Natural killer cell (primary cell): ENCODE results near the gene PHACTR3. TPM values are rescaled to one million over a fixed set of nuclear protein-coding genes. Genes with fewer than 3 reads are reported as not detected.

Experiments
- ATAC-seq, 3 donors: fragments of 150-1000 bp in 2 of 3; fragments of 200-7000 bp in 1 of 3; cut with Tn5 transposase; 1 replicate in 1 of 3; 2 replicates in 2 of 3; pipeline ENCODE4 v1.10.0; 2021; ENCODE audit warnings: mild to moderate bottlenecking in 2 of 3, moderate library complexity in 2 of 3
- DNase-seq, 2 donors: peaks; one replicate each; pipeline versions ENCODE4 v3.0.0 to v3.0.0-alpha.2; 2013 to 2021; ENCODE audit warnings: mixed read lengths in 1 of 2
- H3K27ac ChIP-seq: one replicate; pipeline ENCODE4 v1.5.1; 2013; ENCODE audit warnings: mild to moderate bottlenecking, low read length
- H3K27me3 ChIP-seq: one replicate; pipeline ENCODE4 v1.6.1; 2013; ENCODE audit warnings: low read length; ENCODE audit not compliant: control insufficient read depth, insufficient read depth
- H3K36me3 ChIP-seq: one replicate; pipeline ENCODE4 v1.6.1; 2013; ENCODE audit warnings: low read length; ENCODE audit not compliant: control insufficient read depth, insufficient read depth
- H3K4me1 ChIP-seq: one replicate; pipeline ENCODE4 v1.6.1; 2013; ENCODE audit warnings: low read length; ENCODE audit not compliant: control insufficient read depth, insufficient read depth
- H3K4me3 ChIP-seq: one replicate; pipeline ENCODE4 v1.5.1; 2013; ENCODE audit warnings: low read length
- H3K9me3 ChIP-seq: one replicate; pipeline ENCODE4 v1.6.1; 2013; ENCODE audit warnings: low read length; ENCODE audit not compliant: control insufficient read depth, insufficient read depth
- H3K27ac Mint-ChIP-seq, 2 donors: one replicate each; pipeline ENCODE4 v1.8.0; 2022; ENCODE audit warnings: mild to moderate bottlenecking in 2 of 2, mixed read lengths in 2 of 2, moderate library complexity in 1 of 2
- H3K27me3 Mint-ChIP-seq, 2 donors: one replicate each; pipeline ENCODE4 v1.8.0; 2022; ENCODE audit warnings: low read depth in 2 of 2, mixed read lengths in 2 of 2
- H3K36me3 Mint-ChIP-seq: one replicate; pipeline ENCODE4 v1.8.0; 2022; ENCODE audit warnings: mixed read lengths
- H3K4me1 Mint-ChIP-seq, 2 donors: one replicate each; pipeline ENCODE4 v1.8.0; 2022; ENCODE audit warnings: mixed read lengths in 2 of 2
- H3K4me3 Mint-ChIP-seq: one replicate; pipeline ENCODE4 v1.8.0; 2022; ENCODE audit warnings: mild to moderate bottlenecking, moderate library complexity, mixed read lengths
- H3K9me3 Mint-ChIP-seq, 2 donors: one replicate each; pipeline ENCODE4 v1.8.0; 2022; ENCODE audit warnings: mixed read lengths in 2 of 2
- CTCF ChIP-seq: fragments of 200-600 bp; IDR thresholded peaks from one replicate; pipeline ENCODE4 v1.8.0; 2022; ENCODE audit warnings: antibody characterized with exemption
- WGBS: methylation state at CpG from one replicate; pipeline ENCODE4 v1.1.7; 2013; ENCODE audit warnings: missing lambda C conversion rate; ENCODE audit not compliant: insufficient coverage; 5-methylcytosine and 5-hydroxymethylcytosine counted together
- intact Hi-C: fragments of 100-400 bp; cut with micrococcal nuclease; formaldehyde crosslinking; loops from one replicate; pipeline ENCODE4 v1.14.2; 2022
- total RNA-seq, 4 donors: library from RNA; stranded (reverse); fragments of 120-200 nt in 1 of 4; gene quantifications; one replicate each; pipeline versions ENCODE4 v1.2.3 to v1.2.4, GENCODE V29; 2013 to 2022

PHACTR3 gene
- total RNA-seq, 3 donors from 2014 or later (not counting 1 experiment from before 2014, with no cell fraction given), result not detected

- ATAC-seq (no peak), DNase-seq (no peak)
- Histone ChIP-seq H3K9me3 (no peaks in the 10 kb centered on the region), H3K27ac (no peak overlapping the region), H3K36me3 (no peaks in the 10 kb centered on the region), H3K4me3 (no peak overlapping the region), H3K4me1 (peaks cover 3% of the 10 kb centered on the region), H3K27me3 (no peaks in the 10 kb centered on the region)
- Mint-ChIP-seq H3K4me1 (peaks cover 2 to 4% of the 10 kb centered on the region in 2 donors), H3K27ac (no peak overlapping the region), H3K27me3 (peaks cover 3 to 11% of the 10 kb centered on the region in 2 donors), H3K36me3 (no peaks in the 10 kb centered on the region), H3K9me3 (no peaks in the 10 kb centered on the region), H3K4me3 (no peak overlapping the region)
- WGBS, result 84% methylated on average over 23 of the region's 23 CpGs
- intact Hi-C loops, result no loop called here
- TF ChIP-seq CTCF, result no peak
These were observed 37.5 kb upstream of the PHACTR3 start for GRCh38 chr20:59566631-59567524.

- peaks cover 5 to 8% of the 10 kb centered on the region in 2 donors for H3K4me1 Mint-ChIP-seq
- DNase-seq (no peak), ATAC-seq (no peak)
- peaks cover 8 to 14% of the 10 kb centered on the region in 2 donors for H3K27me3 Mint-ChIP-seq
- no peak overlapping the region for H3K4me3 ChIP-seq
- H3K36me3 ChIP-seq, result no peaks in the 10 kb centered on the region
- H3K27me3 ChIP-seq, result no peaks in the 10 kb centered on the region
- no peaks in the 10 kb centered on the region for H3K36me3 Mint-ChIP-seq
- no peak overlapping the region for H3K4me3 Mint-ChIP-seq
- WGBS, result 81% methylated on average over 19 of the region's 19 CpGs
- H3K4me1 ChIP-seq, result peaks cover 6% of the 10 kb centered on the region
- TF ChIP-seq CTCF, result no peak
- no peak overlapping the region for H3K27ac Mint-ChIP-seq
- H3K27ac ChIP-seq, result no peak overlapping the region
- no peaks in the 10 kb centered on the region for H3K9me3 ChIP-seq
- H3K9me3 Mint-ChIP-seq, result no peaks in the 10 kb centered on the region
- intact Hi-C loops, result no loop called here
These were observed 36.5 kb upstream of the PHACTR3 start for GRCh38 chr20:59567585-59568508.

- Histone ChIP-seq H3K4me1 (peaks cover 6% of the 10 kb centered on the region), H3K9me3 (no peaks in the 10 kb centered on the region), H3K36me3 (no peaks in the 10 kb centered on the region), H3K27ac (no peak overlapping the region), H3K27me3 (no peaks in the 10 kb centered on the region), H3K4me3 (no peak overlapping the region)
- no peak overlapping the region for H3K4me3 Mint-ChIP-seq
- DNase-seq (no peak), ATAC-seq (no peak)
- WGBS, result 76% methylated on average over 10 of the region's 10 CpGs
- peaks cover 5 to 8% of the 10 kb centered on the region in 2 donors for H3K4me1 Mint-ChIP-seq
- no peak for TF ChIP-seq CTCF
- H3K27ac Mint-ChIP-seq, result no peak overlapping the region
- H3K36me3 Mint-ChIP-seq, result no peaks in the 10 kb centered on the region
- H3K9me3 Mint-ChIP-seq, result no peaks in the 10 kb centered on the region
- H3K27me3 Mint-ChIP-seq, result peaks cover 12 to 14% of the 10 kb centered on the region in 2 donors
- intact Hi-C loops, result no loop called here
These were observed 35.8 kb upstream of the PHACTR3 start for GRCh38 chr20:59568509-59569024.
